BE2C (cell line): ENCODE data around the gene NRG2.

Source experiments
- DNase-seq: peaks from one replicate; pipeline ENCODE4 v3.0.0-alpha.2; 2020
- H3K27me3 ChIP-seq: fragments of 250-450 bp; sonication (Bioruptor Pico); 2 replicates; pipeline ENCODE4 v1.5.1; 2020; ENCODE audit warnings: mild to moderate bottlenecking
- H3K36me3 ChIP-seq: fragments of 250-450 bp; sonication (Bioruptor Pico); 2 replicates; pipeline ENCODE4 v1.5.1; 2020; ENCODE audit warnings: mild to moderate bottlenecking
- H3K4me1 ChIP-seq: fragments of 250-450 bp; sonication (Bioruptor Pico); 2 replicates; pipeline ENCODE4 v1.5.1; 2020
- H3K4me3 ChIP-seq: 2 replicates; pipeline ENCODE4 v1.5.1; 2011; ENCODE audit warnings: low read depth, low read length
- H3K9me3 ChIP-seq: fragments of 250-450 bp; sonication (Bioruptor Pico); 2 replicates; pipeline ENCODE4 v1.5.1; 2020
- TF ChIP-seq, protein P1 (sequence below): IDR thresholded peaks from 2 replicates; pipeline ENCODE4 v1.5.1; 2012; ENCODE audit warnings: mild to moderate bottlenecking, low read depth, low read length

The NRG2 gene

DNA sequence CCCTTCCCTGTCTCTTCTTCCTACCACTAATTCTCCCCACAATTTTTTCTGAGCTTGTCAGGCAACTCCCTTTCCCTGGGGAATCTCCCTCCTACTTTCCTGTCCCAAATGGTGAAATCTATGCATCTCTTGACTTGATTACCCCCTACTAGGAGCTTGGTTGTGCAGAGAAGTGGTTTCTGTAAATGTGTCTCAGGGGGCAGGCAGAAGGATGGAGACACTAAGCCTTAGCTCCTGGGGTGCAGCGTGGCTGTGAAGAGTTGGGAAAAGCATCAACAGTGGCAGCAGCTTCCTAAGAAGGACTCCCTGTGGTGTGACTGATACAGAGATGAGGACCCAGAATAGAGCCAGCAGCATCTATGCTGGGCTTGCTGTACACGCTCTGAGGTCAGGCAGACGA is 62.3 kb downstream of the NRG2 start:
- no peak for DNase-seq
- Histone ChIP-seq H3K4me1 (peaks cover 41% of the 10 kb centered on the region), H3K27me3 (no peaks in the 10 kb centered on the region), H3K9me3 (no peaks in the 10 kb centered on the region), H3K36me3 (no peaks in the 10 kb centered on the region), H3K4me3 (no peak overlapping the region)
- TF ChIP-seq, protein P1, sequence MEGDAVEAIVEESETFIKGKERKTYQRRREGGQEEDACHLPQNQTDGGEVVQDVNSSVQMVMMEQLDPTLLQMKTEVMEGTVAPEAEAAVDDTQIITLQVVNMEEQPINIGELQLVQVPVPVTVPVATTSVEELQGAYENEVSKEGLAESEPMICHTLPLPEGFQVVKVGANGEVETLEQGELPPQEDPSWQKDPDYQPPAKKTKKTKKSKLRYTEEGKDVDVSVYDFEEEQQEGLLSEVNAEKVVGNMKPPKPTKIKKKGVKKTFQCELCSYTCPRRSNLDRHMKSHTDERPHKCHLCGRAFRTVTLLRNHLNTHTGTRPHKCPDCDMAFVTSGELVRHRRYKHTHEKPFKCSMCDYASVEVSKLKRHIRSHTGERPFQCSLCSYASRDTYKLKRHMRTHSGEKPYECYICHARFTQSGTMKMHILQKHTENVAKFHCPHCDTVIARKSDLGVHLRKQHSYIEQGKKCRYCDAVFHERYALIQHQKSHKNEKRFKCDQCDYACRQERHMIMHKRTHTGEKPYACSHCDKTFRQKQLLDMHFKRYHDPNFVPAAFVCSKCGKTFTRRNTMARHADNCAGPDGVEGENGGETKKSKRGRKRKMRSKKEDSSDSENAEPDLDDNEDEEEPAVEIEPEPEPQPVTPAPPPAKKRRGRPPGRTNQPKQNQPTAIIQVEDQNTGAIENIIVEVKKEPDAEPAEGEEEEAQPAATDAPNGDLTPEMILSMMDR = no peak

DNA sequence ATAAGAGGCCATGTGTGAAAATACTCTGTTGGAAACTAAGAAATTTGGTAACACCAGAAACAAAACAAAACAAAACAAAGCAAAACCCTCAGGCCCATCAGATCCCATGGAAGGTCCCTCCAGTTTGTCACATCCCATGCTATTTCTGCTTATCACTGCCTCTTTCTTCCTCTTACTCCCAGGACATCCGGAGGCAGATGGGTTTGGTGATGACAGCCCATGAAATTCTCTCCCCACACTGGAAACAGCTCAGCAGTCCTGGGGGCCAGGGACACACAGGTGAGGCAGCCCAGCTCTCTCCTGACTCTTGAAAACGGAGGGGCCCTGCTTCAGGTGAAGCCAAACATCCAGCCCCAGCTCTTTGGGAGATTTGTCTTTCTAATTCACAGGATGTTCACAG is 63.2 kb downstream of the NRG2 start:
- Histone ChIP-seq H3K4me1 (peaks cover 48% of the 10 kb centered on the region), H3K36me3 (no peaks in the 10 kb centered on the region)

DNA sequence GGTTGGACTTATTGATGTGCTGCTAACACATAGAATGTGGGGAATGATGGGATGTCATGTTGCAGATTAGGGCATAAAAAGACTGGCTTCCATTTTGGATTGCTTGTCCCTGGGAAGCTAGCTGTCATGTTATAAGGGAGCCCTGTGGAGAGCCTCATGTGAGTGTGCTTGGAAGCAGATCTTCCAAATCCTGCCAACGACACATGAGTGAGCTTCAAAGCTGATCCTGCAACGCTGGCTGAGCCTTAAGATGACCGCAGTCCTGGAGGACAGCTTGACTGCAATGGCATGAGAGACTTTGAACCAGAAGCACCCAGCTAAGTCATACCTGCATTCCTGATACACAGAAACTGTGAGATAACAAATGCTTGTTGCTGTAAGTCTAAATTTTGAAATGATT is 63.6 kb downstream of the NRG2 start:
- H3K4me1 ChIP-seq = peaks cover 52% of the 10 kb centered on the region
- H3K27me3 ChIP-seq = no peaks in the 10 kb centered on the region
- H3K36me3 ChIP-seq = no peaks in the 10 kb centered on the region
- H3K4me3 ChIP-seq = no peak overlapping the region
- no peak for DNase-seq
- TF ChIP-seq, protein P1 = no peak
- no peaks in the 10 kb centered on the region for H3K9me3 ChIP-seq

More for the DNA sequence above, 63.2 kb downstream of the NRG2 start:
- DNase-seq = no peak
- no peaks in the 10 kb centered on the region for H3K27me3 ChIP-seq
- TF ChIP-seq, protein P1 = no peak
- H3K4me3 ChIP-seq = no peak overlapping the region
- no peaks in the 10 kb centered on the region for H3K9me3 ChIP-seq

DNA sequence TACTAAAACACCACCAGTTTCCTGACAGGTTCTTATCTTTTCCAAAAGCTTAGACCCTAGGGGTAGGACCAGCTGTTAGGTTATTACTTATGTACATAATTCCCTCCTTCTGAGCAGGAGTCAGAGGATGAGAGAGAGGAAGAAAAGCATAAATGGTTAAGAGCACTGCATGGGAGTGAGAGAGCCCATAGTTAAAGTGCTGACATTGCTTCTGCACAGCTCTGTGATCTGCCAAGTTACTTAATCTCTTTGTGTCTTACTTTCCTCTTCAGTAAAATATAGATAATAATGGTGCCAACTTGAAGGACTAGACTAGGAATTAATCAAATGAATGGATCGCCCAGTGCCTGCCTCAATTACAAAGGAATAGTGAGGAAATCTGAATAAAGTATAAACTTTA is 66.4 kb downstream of the NRG2 start:
- H3K4me1 ChIP-seq = peaks cover 36% of the 10 kb centered on the region
- H3K4me3 ChIP-seq = no peak overlapping the region
- H3K9me3 ChIP-seq = no peaks in the 10 kb centered on the region
- TF ChIP-seq, protein P1 = no peak
- no peak for DNase-seq
- no peaks in the 10 kb centered on the region for H3K36me3 ChIP-seq
- H3K27me3 ChIP-seq = no peaks in the 10 kb centered on the region

DNA sequence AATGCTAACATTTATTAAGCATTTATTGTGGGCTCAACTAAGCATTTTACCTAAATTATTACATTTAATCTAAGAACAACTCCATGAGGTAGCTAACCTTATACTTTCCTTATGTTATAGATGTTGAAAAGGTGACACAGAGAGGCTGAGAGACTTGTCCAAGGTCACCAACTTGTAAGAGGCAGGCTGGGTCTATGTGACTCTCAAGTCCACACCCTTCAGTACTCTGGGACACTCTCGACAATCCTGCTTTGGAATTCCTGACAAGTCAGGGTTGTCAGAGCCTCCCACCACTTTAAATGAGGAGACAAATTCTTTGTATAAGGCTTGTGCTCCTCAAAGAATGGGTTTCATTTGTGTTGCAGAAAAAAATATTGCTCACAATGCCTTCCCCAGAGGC is 67.2 kb downstream of the NRG2 start:
- H3K4me3 ChIP-seq = no peak overlapping the region
- no peak for DNase-seq
- no peaks in the 10 kb centered on the region for H3K27me3 ChIP-seq
- H3K4me1 ChIP-seq = peaks cover 28% of the 10 kb centered on the region
- no peaks in the 10 kb centered on the region for H3K9me3 ChIP-seq
- no peaks in the 10 kb centered on the region for H3K36me3 ChIP-seq
- TF ChIP-seq, protein P1 = no peak

DNA sequence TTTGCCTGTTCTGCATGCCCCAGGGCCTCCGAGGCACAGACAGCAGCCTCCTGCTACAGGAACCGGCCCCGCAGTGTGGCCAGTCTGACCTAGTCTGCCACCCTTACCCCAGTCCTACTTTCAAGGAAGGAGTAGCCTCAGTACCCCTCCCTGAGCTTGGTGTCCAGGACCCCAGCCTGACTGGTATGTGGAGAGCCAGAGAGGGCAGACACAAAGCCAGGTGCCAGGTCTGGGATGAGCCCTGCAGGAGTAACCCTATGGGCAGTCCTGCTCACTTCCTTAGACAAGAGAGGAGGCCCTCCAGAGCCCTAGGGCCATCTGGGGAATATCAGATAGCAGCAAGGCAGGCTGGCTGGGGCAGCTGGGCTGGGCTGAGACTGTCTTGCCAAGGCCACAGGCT is 67.8 kb downstream of the NRG2 start:
- H3K9me3 ChIP-seq = no peaks in the 10 kb centered on the region
- H3K4me3 ChIP-seq = no peak overlapping the region
- no peaks in the 10 kb centered on the region for H3K27me3 ChIP-seq
- TF ChIP-seq, protein P1 = no peak
- H3K36me3 ChIP-seq = no peaks in the 10 kb centered on the region
- peaks cover 25% of the 10 kb centered on the region for H3K4me1 ChIP-seq
- DNase-seq = peak; percentile 81
